ENCODE measurements around the gene STAT5B.
"Not testable (repeated sequence)": the region's sequence is repeated elsewhere in the genome, so short reads cannot be mapped to it uniquely, and the experiment has no call there.

STAT5B gene

GRCh38 chr17:42276359-42276608, at the start of gene STAT5B:
Gene STAT5B, minus strand, starts transcription at chr17:42276391. Its CDS starts 44,264 bp downstream, at chr17:42232127.
- peak within 1 kb of the TSS; percentile 60 to 89 (median 80) for H3K4me3 ChIP-seq
- H3K27ac ChIP-seq: peak within 1 kb of the TSS; percentile 77 to 96 (median 93)

DNA sequence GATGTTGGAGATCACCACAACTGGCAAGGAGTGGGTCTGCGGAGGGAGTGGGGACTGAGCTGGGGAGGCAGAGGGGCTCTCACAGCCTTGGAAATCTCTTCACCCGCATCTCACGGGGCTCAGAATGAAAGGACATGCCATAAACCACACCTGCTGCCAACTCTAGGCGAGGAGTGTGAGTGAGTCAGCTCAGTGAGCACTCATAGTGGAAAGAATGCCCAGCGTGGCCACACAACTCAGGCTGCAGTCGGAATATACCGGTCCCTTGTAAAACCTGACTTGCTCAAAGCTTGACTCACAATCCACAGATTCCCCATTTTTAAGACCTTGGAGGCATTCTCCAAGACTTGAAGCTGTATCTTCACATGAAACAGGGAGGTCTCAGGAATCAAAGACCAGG, 48.8 kb upstream of the STAT5B start:
- Histone ChIP-seq H3K4me3 (no peak overlapping the region), H3K27ac (peak overlapping the region in 8 of 21 experiments; percentile 10 to 69 (median 26))

GRCh38 chr17:42323268-42323773, 47.1 kb upstream of the STAT5B start:
- Histone ChIP-seq H3K4me3 (no peak overlapping the region), H3K27ac (peak overlapping the region in 4 of 21 experiments; percentile 12 to 69 (median 38))

DNA sequence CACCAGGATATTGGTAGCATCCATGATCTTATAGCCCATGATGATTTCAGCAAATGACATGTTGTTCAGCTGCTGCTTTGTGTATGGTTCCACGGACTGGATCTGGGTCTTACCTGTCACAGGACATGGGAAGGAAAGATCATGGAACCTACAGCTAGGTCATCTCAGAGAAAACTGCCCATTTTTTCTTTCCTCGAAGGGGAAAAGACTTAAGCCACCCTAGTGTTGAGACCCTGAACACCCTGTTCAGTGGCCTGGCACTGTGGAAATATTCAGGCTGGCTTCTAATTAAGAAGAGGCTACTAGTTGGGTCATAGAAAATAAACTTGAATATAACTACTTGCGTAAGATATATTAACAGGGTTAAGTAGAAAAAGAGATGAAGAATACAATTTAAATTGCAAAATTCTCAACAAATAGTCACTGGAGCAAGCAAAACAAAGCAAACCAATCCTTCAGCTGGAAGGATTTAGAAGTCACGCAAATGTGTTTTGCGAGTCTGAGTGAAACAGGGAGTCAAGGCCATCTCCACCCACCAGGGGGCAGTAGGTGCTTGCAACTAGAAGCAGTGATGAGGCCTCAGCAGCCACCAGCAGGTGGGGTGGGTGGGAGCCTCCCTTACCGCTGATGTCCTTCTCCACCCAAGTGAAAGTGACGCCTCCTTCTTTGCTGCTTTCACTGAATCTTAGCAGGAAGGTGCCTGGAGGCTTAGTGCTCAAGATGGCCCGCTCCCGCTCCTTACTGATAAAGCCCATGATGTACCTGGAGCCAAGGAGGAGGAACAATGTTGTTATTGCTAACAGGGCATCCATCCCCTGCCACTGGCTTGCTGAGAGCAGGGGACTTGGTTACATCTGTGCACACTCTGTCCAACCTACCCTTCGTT, 46.4 kb upstream of the STAT5B start:
- no peak overlapping the region for H3K4me3 ChIP-seq
- H3K27ac ChIP-seq: peak overlapping the region in 8 of 21 experiments; percentile 7 to 69 (median 30)

DNA sequence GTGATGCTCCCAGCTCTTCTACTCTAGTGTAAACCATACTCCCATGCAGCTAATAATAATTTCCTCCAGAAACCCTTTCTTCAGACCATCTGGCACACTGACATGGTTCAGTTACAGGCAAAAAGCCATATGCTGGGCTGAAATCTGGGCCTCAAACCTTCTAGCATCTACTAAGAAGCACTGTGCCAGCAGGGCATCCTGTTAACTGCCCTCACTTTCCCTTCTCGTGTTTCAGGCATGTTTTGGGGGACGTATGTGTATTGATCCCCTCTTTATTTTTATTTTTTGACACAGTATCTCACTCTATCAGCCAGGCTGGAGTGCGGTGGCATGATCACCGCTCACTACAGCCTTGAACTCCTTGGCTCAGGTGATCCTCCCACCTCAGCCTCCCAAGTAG, 45.4 kb upstream of the STAT5B start:
- Histone ChIP-seq H3K4me3 (no peak overlapping the region), H3K27ac (peak overlapping the region in 5 of 21 experiments; percentile 8 to 67 (median 42))

DNA sequence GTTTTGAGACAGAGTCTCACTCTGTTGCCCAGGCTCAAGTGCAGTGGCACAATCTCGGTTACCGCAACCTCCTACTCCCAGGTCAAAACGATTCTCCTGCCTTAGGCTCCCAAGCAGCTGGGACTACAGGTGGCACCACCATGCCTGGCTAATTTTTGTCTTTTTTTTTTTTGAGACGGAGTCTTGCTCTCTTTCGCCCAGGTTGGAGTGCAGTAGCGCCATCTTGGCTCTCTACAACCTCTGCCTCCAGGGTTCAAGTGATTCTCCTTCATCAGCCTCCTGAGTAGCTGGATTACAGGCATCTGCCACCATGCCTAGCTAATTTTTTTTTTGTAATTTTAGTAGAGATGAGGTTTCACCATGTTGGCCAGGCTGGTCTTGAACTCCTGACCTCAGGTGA, 41.8 kb upstream of the STAT5B start:
- not testable (repeated sequence) for H3K4me3 ChIP-seq
- peak overlapping the region in 1 of 21 experiments; percentile 19 for H3K27ac ChIP-seq

- H3K27ac ChIP-seq: no peak overlapping the region
- no peak overlapping the region for H3K4me3 ChIP-seq
These were observed 41.2 kb upstream of the STAT5B start for GRCh38 chr17:42317266-42317845.

DNA sequence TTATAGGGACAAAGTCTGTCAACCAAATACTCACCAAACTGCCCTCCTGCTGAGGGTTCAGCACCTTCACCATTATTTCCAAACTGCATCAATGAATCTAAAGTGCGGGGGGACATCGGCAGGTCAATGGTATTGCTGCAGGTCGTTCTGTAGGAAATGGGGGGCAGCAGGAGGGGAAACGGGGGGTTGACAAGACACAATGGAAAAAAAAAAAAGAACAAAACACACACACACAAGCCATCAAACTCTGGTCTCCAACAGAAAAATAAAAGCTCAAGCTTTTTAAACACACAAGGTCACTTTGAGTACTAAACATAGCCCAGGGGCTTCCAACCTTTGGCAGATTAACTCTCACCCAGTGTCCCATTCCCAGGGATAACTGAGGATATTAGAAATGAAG, 40.6 kb upstream of the STAT5B start:
- H3K27ac ChIP-seq: no peak overlapping the region
- no peak overlapping the region for H3K4me3 ChIP-seq

- no peak overlapping the region for H3K4me3 ChIP-seq
- peak overlapping the region in 8 of 21 experiments; percentile 5 to 42 (median 22) for H3K27ac ChIP-seq
These were observed 39.4 kb upstream of the STAT5B start for GRCh38 chr17:42315402-42316156.

- Histone ChIP-seq H3K27ac (peak overlapping the region in 6 of 21 experiments; percentile 0 to 61 (median 25)), H3K4me3 (no peak overlapping the region)
These were observed 37.8 kb upstream of the STAT5B start for GRCh38 chr17:42313773-42314566.

- no peak overlapping the region for H3K4me3 ChIP-seq
- H3K27ac ChIP-seq: peak overlapping the region in 5 of 21 experiments; percentile 0 to 80 (median 21)
These were observed 37.2 kb upstream of the STAT5B start for GRCh38 chr17:42313389-42313772.

DNA sequence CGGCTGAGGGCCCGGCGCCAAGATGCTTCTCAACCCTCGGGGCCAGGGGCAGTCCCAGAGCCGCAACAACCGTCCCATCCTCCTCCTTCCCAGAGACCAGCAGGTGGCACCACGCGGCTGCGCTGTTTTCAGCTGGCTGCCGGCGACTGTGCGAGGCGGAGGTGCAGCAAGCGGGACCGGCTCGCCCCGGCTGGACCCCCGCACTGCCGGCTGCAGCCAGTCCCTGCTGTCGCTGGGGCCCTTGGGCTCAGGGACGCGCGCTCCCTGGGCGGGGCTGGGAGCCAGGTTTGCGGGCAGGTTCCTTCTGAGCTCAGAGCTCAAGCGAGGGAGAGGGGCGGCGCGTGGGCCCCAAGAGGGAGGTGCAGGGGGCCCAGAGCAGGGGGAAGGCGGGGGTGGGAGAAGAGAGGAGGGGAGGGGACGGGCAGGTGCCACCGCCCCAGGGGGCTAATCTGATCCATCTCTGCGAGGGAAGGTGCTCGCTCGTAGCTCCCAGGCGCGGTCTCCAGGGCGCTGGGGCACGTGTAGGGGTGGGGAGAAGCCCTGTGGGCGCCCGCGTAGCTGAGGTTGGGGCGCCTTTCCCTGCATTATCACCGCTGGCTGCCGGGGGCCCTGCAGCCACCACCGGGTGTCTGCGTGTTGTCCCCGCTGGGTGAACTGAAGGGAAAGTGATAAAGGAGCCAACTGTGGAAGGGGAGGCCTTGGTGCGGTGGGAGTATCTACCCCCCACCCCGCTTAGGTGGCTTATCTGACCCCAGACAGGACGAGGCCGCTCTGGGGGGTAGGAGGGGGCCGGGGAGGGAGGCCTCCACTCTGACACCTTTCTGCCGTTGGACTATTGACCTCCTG, 36.3 kb upstream of the STAT5B start:
- H3K27ac ChIP-seq: peak overlapping the region in 15 of 21 experiments; percentile 4 to 85 (median 58)
- peak overlapping the region in 2 of 7 experiments; percentile 12 to 23 for H3K4me3 ChIP-seq

GRCh38 chr17:42312035-42312284, 35.8 kb upstream of the STAT5B start:
- Histone ChIP-seq H3K27ac (peak overlapping the region in 14 of 21 experiments; percentile 4 to 85 (median 58)), H3K4me3 (peak overlapping the region in 1 of 7 experiments; percentile 23)

DNA sequence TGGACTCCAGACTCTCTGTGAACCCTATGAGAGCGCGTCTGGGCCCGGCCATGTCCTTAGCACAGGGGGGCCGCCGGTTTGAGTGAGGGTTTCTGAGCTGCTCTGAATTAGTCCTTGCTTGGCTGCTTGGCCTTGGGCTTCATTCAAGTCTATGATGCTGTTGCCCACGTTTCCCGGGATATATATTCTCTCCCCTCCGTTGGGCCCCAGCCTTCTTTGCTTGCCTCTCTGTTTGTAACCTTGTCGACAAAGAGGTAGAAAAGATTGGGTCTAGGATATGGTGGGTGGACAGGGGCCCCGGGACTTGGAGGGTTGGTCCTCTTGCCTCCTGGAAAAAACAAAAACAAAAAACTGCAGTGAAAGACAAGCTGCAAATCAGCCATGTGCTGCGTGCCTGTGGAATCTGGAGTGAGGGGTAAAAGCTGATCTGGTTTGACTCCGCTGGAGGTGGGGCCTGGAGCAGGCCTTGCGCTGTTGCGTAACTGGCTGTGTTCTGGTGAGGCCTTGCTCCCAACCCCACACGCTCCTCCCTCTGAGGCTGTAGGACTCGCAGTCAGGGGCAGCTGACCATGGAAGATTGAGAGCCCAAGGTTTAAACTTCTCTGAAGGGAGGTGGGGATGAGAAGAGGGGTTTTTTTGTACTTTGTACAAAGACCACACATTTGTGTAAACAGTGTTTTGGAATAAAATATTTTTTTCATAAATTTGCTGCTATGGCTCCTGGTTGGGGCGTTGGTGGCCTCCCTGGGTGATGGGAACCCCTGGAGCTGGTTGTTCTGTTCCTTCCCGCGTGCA, 35.2 kb upstream of the STAT5B start:
- Histone ChIP-seq H3K4me3 (peak overlapping the region in 1 of 7 experiments; percentile 23), H3K27ac (peak overlapping the region in 14 of 21 experiments; percentile 9 to 85 (median 58))

- no peak overlapping the region for H3K4me3 ChIP-seq
- peak overlapping the region in 10 of 21 experiments; percentile 9 to 80 (median 54) for H3K27ac ChIP-seq
These were observed 34.6 kb upstream of the STAT5B start for GRCh38 chr17:42310787-42311215.

- Histone ChIP-seq H3K27ac (peak overlapping the region in 4 of 21 experiments; percentile 10 to 80 (median 36)), H3K4me3 (no peak overlapping the region)
These were observed 34.0 kb upstream of the STAT5B start for GRCh38 chr17:42309986-42310786.

GRCh38 chr17:42309142-42309541, 33.0 kb upstream of the STAT5B start:
- no peak overlapping the region for H3K4me3 ChIP-seq
- H3K27ac ChIP-seq: peak overlapping the region in 1 of 21 experiments; percentile 7
